Hepatocyte (in vitro differentiated cells): ENCODE data around the gene TAF4.

ENCODE experiments used
- EZH2 ChIP-seq: fragments of 200-600 bp; sonication (generic); IDR thresholded peaks from 2 replicates; pipeline ENCODE4 v1.6.1; 2016; ENCODE audit warnings: antibody characterized with exemption, mild to moderate bottlenecking, borderline replicate concordance
- EZH2phosphoT487 ChIP-seq: fragments of 200-600 bp; sonication (generic); IDR thresholded peaks from one replicate; pipeline ENCODE4 v1.6.1; 2018; ENCODE audit warnings: antibody characterized with exemption, mild to moderate bottlenecking, low read depth, moderate library complexity; ENCODE audit not compliant: unreplicated experiment, severe bottlenecking
- TF ChIP-seq, protein P1 (sequence below): fragments of 200-600 bp; sonication (generic); IDR thresholded peaks from 2 replicates; pipeline ENCODE4 v1.5.1; 2016; ENCODE audit warnings: antibody characterized with exemption, mild to moderate bottlenecking; ENCODE audit not compliant: poor library complexity

DNA sequence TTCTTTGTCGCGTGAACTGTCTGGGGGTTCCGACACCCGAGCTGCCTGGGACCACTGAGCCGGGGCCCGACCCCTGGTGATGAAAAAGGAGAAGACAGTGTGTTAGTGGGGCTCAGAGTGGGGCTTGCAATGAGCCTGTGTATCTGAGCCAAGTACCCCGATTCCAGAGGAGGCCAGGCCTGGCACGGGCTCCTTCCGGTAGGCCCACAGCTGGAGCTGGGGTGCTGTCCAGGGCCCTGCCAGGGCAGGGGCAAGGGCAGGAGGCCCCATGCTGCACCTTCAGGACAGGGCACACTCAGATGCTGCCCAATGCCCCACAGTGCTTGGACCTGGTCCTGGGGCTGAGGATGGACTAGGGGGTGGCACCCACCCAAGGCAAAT lies 89.4 kb downstream of the TAF4 start:
- TF ChIP-seq, protein P1, sequence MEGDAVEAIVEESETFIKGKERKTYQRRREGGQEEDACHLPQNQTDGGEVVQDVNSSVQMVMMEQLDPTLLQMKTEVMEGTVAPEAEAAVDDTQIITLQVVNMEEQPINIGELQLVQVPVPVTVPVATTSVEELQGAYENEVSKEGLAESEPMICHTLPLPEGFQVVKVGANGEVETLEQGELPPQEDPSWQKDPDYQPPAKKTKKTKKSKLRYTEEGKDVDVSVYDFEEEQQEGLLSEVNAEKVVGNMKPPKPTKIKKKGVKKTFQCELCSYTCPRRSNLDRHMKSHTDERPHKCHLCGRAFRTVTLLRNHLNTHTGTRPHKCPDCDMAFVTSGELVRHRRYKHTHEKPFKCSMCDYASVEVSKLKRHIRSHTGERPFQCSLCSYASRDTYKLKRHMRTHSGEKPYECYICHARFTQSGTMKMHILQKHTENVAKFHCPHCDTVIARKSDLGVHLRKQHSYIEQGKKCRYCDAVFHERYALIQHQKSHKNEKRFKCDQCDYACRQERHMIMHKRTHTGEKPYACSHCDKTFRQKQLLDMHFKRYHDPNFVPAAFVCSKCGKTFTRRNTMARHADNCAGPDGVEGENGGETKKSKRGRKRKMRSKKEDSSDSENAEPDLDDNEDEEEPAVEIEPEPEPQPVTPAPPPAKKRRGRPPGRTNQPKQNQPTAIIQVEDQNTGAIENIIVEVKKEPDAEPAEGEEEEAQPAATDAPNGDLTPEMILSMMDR: no peak
- no peak for TF ChIP-seq EZH2
- no peak for TF ChIP-seq EZH2phosphoT487
